HL-60 (cell line): ENCODE results near the gene VEGFB.

Experiments used
- CTCF ChIP-seq: IDR thresholded peaks from one replicate; pipeline ENCODE4 v1.5.1; 2011; ENCODE audit warnings: low read length, control low read depth, inconsistent platforms; ENCODE audit not compliant: insufficient read depth
- REST ChIP-seq: IDR thresholded peaks from 2 replicates; pipeline ENCODE4 v1.6.1; 2012; ENCODE audit warnings: low read depth; ENCODE audit not compliant: insufficient replicate concordance

- TF ChIP-seq REST (no peak), CTCF (no peak)
Observed at GRCh38 chr11:64220271-64220670, 14.1 kb upstream of the VEGFB start.
